Stimulated activated CD8-positive, alpha-beta memory T cell treated with anti-CD3 and anti-CD28 coated beads, Interleukin-4, amount 100 ng/mL, for 4 hours (primary cell): ENCODE data around the gene FCF1.
"Not testable (repeated sequence)": the region's sequence is repeated elsewhere in the genome, so short reads cannot be mapped to it uniquely, and the experiment has no call there.

Source experiments
- DNase-seq, 2 donors: peaks; one replicate each; pipeline ENCODE4 v3.0.0-alpha.2; 2020; ENCODE audit warnings: low read depth in 2 of 2, low spot score in 1 of 2

FCF1 gene

GRCh38 chr14:74698465-74698864, 14.5 kb upstream of the FCF1 start:
- DNase-seq: no peak

- no peak for DNase-seq
Measured at GRCh38 chr14:74702293-74702692, 10.7 kb upstream of the FCF1 start.

GRCh38 chr14:74703043-74703442, 9.9 kb upstream of the FCF1 start:
- DNase-seq: no peak

- DNase-seq: no peak
Measured at GRCh38 chr14:74704656-74705055, 8.3 kb upstream of the FCF1 start.

- DNase-seq: no peak
Measured at GRCh38 chr14:74705613-74706500, 7.1 kb upstream of the FCF1 start.

- DNase-seq: no peak
Measured at GRCh38 chr14:74710480-74710879, 2.5 kb upstream of the FCF1 start.

- no peak for DNase-seq
Measured at GRCh38 chr14:74711651-74712050, 1.3 kb upstream of the FCF1 start.

GRCh38 chr14:74713395-74713735, 421 bp downstream of the FCF1 start:
- DNase-seq: no peak

- DNase-seq: no peak
Measured at GRCh38 chr14:74720526-74720925, 7.6 kb downstream of the FCF1 start.

- DNase-seq: no peak
Measured at GRCh38 chr14:74723134-74723533, 10.2 kb downstream of the FCF1 start.

- DNase-seq: no peak
Measured at GRCh38 chr14:74732387-74732786, 19.4 kb downstream of the FCF1 start.

- DNase-seq: no peak
Measured at GRCh38 chr14:74733221-74733620, 20.3 kb downstream of the FCF1 start.

GRCh38 chr14:74735125-74735524, 22.2 kb downstream of the FCF1 start:
- no peak for DNase-seq

GRCh38 chr14:74737753-74738325, 24.9 kb downstream of the FCF1 start:
- no peak for DNase-seq

- DNase-seq: no peak
Measured at GRCh38 chr14:74739293-74740030, 26.5 kb downstream of the FCF1 start.

GRCh38 chr14:74747237-74747636, 34.3 kb downstream of the FCF1 start:
- no peak for DNase-seq

GRCh38 chr14:74754157-74754556, 41.2 kb downstream of the FCF1 start:
- no peak for DNase-seq

- no peak for DNase-seq
Measured at GRCh38 chr14:74754899-74755298, 42.0 kb downstream of the FCF1 start.

- no peak for DNase-seq
Measured at GRCh38 chr14:74756326-74756725, 43.4 kb downstream of the FCF1 start.

- not testable (repeated sequence) for DNase-seq
Measured at GRCh38 chr14:74758505-74758904, 45.6 kb downstream of the FCF1 start.

GRCh38 chr14:74762917-74763802, 50.2 kb downstream of the FCF1 start, which contains the start of gene YLPM1:
Gene YLPM1 (plus strand): TSS chr14:74763316. CDS start chr14:74763490, 174 bp downstream.
- DNase-seq: peak; percentile 83 to 84
